ENCODE data around the gene STON1.

The STON1 gene

DNA sequence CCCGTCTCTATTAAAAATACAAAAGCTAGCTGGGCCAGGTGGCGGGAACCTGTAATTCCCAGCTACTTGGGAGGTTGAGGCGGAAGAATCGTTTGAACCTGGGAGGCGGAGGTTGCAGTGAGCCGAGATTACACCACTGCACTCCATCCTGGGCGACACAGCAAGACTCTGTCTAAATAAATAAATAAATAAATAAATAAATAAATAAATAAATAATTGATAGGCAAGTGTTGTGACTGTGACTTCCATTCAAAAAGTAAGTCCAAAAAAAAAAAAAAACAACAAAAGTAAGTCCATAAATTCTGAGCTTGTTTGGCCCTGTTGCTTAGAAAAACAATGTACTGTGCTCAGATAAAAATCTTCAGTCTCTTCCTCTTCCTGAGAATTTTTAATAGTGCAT is 2.2 kb downstream of the STON1 start:
- Histone ChIP-seq H3K4ac (ENCODE audit: low read length) (no peak overlapping the region), H3K9ac (ENCODE audit: low read depth, low read length, poor library complexity) (no peak overlapping the region), H3K27ac (replicated peaks; ENCODE audit: low read length) (no peak overlapping the region), H2BK12ac (ENCODE audit: low read length) (no peak overlapping the region), H3K18ac (ENCODE audit: low read length) (no peak overlapping the region), H3K4me3 (ENCODE audit: low read length in 2 of 2) (no peak overlapping the region), H3K36me3 (replicated peaks in 1 of 2; ENCODE audit: control insufficient read depth in 2 of 2, insufficient read depth in 2 of 2, low read length in 2 of 2) (no peaks in the 10 kb centered on the region), H2AFZ (ENCODE audit: low read length) (no peak overlapping the region), H2AK5ac (ENCODE audit: low read depth, low read length) (no peak overlapping the region), H3K4me2 (ENCODE audit: insufficient read depth, low read length, poor library complexity, severe bottlenecking) (no peak overlapping the region), H4K91ac (ENCODE audit: low read depth, low read length, poor library complexity) (no peak overlapping the region), H2BK5ac (ENCODE audit: low read length) (no peak overlapping the region), H2BK15ac (ENCODE audit: low read length) (no peak overlapping the region), H3K14ac (ENCODE audit: low read length) (no peak overlapping the region), H3K27me3 (ENCODE audit: control insufficient read depth in 3 of 3, insufficient read depth in 3 of 3, low read depth in 1 of 3, low read length in 3 of 3) (no peaks in the 10 kb centered on the region), H3K23ac (ENCODE audit: low read depth, low read length, poor library complexity) (no peak overlapping the region), H3K79me1 (ENCODE audit: low read depth, low read length) (peaks cover 6% of the 10 kb centered on the region), H2BK120ac (ENCODE audit: low read depth, low read length) (no peak overlapping the region), H4K8ac (ENCODE audit: low read depth, low read length) (no peak overlapping the region), H3K4me1 (ENCODE audit: control insufficient read depth in 2 of 2, insufficient read depth in 1 of 2, low read depth in 1 of 2, low read length in 2 of 2) (peaks cover 8 to 10% of the 10 kb centered on the region in 2 donors), H3K9me3 (replicated peaks in 1 of 2; ENCODE audit: control insufficient read depth in 2 of 2, insufficient read depth in 1 of 2, low read depth in 1 of 2, low read length in 2 of 2) (no peaks in the 10 kb centered on the region)
- DNase-seq (ENCODE audit: low spot score), result no peak
- WGBS, 2 donors (ENCODE audit: extremely low coverage in 2 of 2, insufficient read length in 2 of 2, insufficient replicate concordance in 1 of 2), result no CpG with 5 or more reads among the region's 7 CpGs

DNA sequence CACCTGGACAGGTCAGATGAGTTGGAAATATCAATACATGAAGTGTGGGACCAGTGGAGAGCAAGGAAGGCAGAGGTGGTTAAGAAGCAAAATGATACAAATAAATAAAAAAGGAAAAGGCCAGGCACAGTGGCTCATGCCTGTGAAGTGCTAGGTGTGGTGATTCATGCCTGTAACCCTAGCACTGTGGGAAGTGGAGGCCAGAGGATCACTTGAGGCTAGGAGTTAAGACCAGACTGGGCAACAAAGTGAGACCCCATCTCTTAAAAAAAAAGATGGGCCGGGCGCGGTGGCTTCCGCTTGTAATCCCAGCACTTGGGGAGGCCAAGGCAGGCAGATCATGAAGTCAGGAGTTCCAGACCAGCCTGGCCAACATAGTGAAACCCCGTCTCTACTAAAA is 2.9 kb downstream of the STON1 start:
- Histone ChIP-seq H4K91ac (ENCODE audit: low read depth, low read length, poor library complexity) (no peak overlapping the region), H3K79me1 (ENCODE audit: low read depth, low read length) (peaks cover 6% of the 10 kb centered on the region), H3K27me3 (ENCODE audit: control insufficient read depth in 3 of 3, insufficient read depth in 3 of 3, low read depth in 1 of 3, low read length in 3 of 3) (no peaks in the 10 kb centered on the region), H2AFZ (ENCODE audit: low read length) (no peak overlapping the region), H2AK5ac (ENCODE audit: low read depth, low read length) (no peak overlapping the region), H2BK12ac (ENCODE audit: low read length) (no peak overlapping the region), H2BK15ac (ENCODE audit: low read length) (no peak overlapping the region), H3K18ac (ENCODE audit: low read length) (peak overlapping the region; percentile 44), H2BK120ac (ENCODE audit: low read depth, low read length) (no peak overlapping the region), H3K4me3 (ENCODE audit: low read length in 2 of 2) (no peak overlapping the region), H3K14ac (ENCODE audit: low read length) (no peak overlapping the region), H3K9ac (ENCODE audit: low read depth, low read length, poor library complexity) (no peak overlapping the region), H3K4me2 (ENCODE audit: insufficient read depth, low read length, poor library complexity, severe bottlenecking) (no peak overlapping the region), H2BK5ac (ENCODE audit: low read length) (no peak overlapping the region), H3K4me1 (ENCODE audit: control insufficient read depth in 2 of 2, insufficient read depth in 1 of 2, low read depth in 1 of 2, low read length in 2 of 2) (peaks cover 3 to 8% of the 10 kb centered on the region in 2 donors), H3K4ac (ENCODE audit: low read length) (no peak overlapping the region), H3K27ac (replicated peaks; ENCODE audit: low read length) (no peak overlapping the region), H3K23ac (ENCODE audit: low read depth, low read length, poor library complexity) (no peak overlapping the region), H4K8ac (ENCODE audit: low read depth, low read length) (no peak overlapping the region), H3K9me3 (replicated peaks in 1 of 2; ENCODE audit: control insufficient read depth in 2 of 2, insufficient read depth in 1 of 2, low read depth in 1 of 2, low read length in 2 of 2) (no peaks in the 10 kb centered on the region), H3K36me3 (replicated peaks in 1 of 2; ENCODE audit: control insufficient read depth in 2 of 2, insufficient read depth in 2 of 2, low read length in 2 of 2) (no peaks in the 10 kb centered on the region)
- WGBS, 2 donors (ENCODE audit: extremely low coverage in 2 of 2, insufficient read length in 2 of 2, insufficient replicate concordance in 1 of 2), result no CpG with 5 or more reads among the region's 5 CpGs
- no peak for DNase-seq (ENCODE audit: low spot score)

DNA sequence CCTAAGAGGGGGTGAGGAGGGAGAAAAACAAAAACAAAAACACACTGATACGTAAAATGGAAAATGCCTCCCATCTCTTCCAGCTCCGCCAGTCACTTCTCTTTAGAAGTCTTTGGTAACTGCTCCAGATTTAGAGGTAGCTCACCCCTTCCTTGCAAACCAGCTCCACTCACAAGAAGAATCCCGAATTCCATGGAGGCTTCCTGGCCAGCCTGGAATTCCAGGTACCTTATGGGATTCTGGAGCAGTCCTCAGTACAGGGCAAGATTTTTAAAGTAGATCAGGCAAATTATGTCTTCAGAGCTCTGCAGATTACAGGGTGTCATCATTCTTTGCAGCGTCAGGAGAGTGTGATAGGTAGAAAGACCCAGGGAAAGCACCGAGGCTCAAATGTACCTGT is 4.8 kb downstream of the STON1 start:
- Histone ChIP-seq H3K18ac (ENCODE audit: low read length) (no peak overlapping the region), H2BK12ac (ENCODE audit: low read length) (no peak overlapping the region), H2AFZ (ENCODE audit: low read length) (no peak overlapping the region), H3K4me2 (ENCODE audit: insufficient read depth, low read length, poor library complexity, severe bottlenecking) (no peak overlapping the region), H3K27ac (replicated peaks; ENCODE audit: low read length) (no peak overlapping the region), H3K9me3 (replicated peaks in 1 of 2; ENCODE audit: control insufficient read depth in 2 of 2, insufficient read depth in 1 of 2, low read depth in 1 of 2, low read length in 2 of 2) (peaks cover 0 to 3% of the 10 kb centered on the region in 2 donors), H2BK5ac (ENCODE audit: low read length) (no peak overlapping the region), H3K4me1 (ENCODE audit: control insufficient read depth in 2 of 2, insufficient read depth in 1 of 2, low read depth in 1 of 2, low read length in 2 of 2) (peaks cover under 1 to 2% of the 10 kb centered on the region in 2 donors), H2BK120ac (ENCODE audit: low read depth, low read length) (no peak overlapping the region), H3K4me3 (ENCODE audit: low read length in 2 of 2) (no peak overlapping the region), H3K9ac (ENCODE audit: low read depth, low read length, poor library complexity) (no peak overlapping the region), H3K79me1 (ENCODE audit: low read depth, low read length) (peaks cover 6% of the 10 kb centered on the region), H4K8ac (ENCODE audit: low read depth, low read length) (no peak overlapping the region), H4K91ac (ENCODE audit: low read depth, low read length, poor library complexity) (no peak overlapping the region), H2BK15ac (ENCODE audit: low read length) (no peak overlapping the region), H3K4ac (ENCODE audit: low read length) (no peak overlapping the region), H3K27me3 (ENCODE audit: control insufficient read depth in 3 of 3, insufficient read depth in 3 of 3, low read depth in 1 of 3, low read length in 3 of 3) (no peaks in the 10 kb centered on the region), H3K36me3 (replicated peaks in 1 of 2; ENCODE audit: control insufficient read depth in 2 of 2, insufficient read depth in 2 of 2, low read length in 2 of 2) (peaks cover 0 to 4% of the 10 kb centered on the region in 2 donors), H3K23ac (ENCODE audit: low read depth, low read length, poor library complexity) (no peak overlapping the region), H3K14ac (ENCODE audit: low read length) (no peak overlapping the region), H2AK5ac (ENCODE audit: low read depth, low read length) (no peak overlapping the region)
- WGBS, 2 donors (ENCODE audit: extremely low coverage in 2 of 2, insufficient read length in 2 of 2, insufficient replicate concordance in 1 of 2), result no CpG with 5 or more reads among the region's 5 CpGs
- no peak for DNase-seq (ENCODE audit: low spot score)

DNA sequence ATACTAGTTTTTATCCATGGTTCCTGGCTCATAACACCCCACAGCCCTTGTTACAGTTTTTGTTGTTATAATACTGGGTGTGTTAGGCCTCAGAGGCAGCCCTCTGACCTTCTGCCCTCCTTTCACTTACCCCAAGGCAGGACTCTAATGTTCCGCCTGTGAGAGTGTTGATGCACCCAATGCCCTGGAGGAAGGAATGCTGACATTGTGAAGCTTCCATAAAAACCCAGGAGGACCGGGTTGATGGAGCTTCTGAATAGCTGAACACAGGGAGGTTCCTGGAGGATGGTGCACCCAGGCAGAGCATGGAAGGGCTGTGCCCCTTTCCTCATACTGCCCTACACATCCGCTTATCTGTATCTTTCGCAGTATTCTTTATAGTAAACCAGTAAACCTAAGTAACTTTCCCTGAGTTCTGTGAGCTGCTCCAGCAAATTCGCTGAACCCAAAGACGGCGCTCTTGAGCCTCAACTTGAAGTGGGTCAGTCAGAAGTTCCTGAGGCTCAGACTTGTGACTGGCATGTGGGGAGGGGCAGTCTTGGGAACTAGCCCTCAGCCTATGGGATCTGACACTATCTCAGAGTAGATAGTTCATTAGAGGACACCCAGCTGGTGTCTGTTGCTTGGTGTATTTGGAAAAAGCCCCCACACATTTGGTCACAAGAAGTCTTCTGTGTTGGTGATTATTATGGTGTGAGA is 10.4 kb downstream of the STON1 start:
- no peak overlapping the region for H2BK5ac ChIP-seq (ENCODE audit: low read length)
- no CpG with 5 or more reads among the region's 7 CpGs for WGBS, 2 donors (ENCODE audit: extremely low coverage in 2 of 2, insufficient read length in 2 of 2, insufficient replicate concordance in 1 of 2)

More for the DNA sequence above, 10.4 kb downstream of the STON1 start:
- H2BK120ac ChIP-seq (ENCODE audit: low read depth, low read length), result no peak overlapping the region
- no peak overlapping the region for H2BK12ac ChIP-seq (ENCODE audit: low read length)
- H3K18ac ChIP-seq (ENCODE audit: low read length), result no peak overlapping the region
- H3K9ac ChIP-seq (ENCODE audit: low read depth, low read length, poor library complexity), result no peak overlapping the region
- H4K8ac ChIP-seq (ENCODE audit: low read depth, low read length), result no peak overlapping the region
- H3K27me3 ChIP-seq (ENCODE audit: control insufficient read depth in 3 of 3, insufficient read depth in 3 of 3, low read depth in 1 of 3, low read length in 3 of 3), result no peaks in the 10 kb centered on the region
- H2AK5ac ChIP-seq (ENCODE audit: low read depth, low read length), result no peak overlapping the region
- no peak overlapping the region for H3K14ac ChIP-seq (ENCODE audit: low read length)
- no peak overlapping the region for H3K23ac ChIP-seq (ENCODE audit: low read depth, low read length, poor library complexity)
- H3K4me2 ChIP-seq (ENCODE audit: insufficient read depth, low read length, poor library complexity, severe bottlenecking), result no peak overlapping the region
- no peak for DNase-seq (ENCODE audit: low spot score)
- peaks cover 0 to 3% of the 10 kb centered on the region in 2 donors for H3K9me3 ChIP-seq (replicated peaks in 1 of 2; ENCODE audit: control insufficient read depth in 2 of 2, insufficient read depth in 1 of 2, low read depth in 1 of 2, low read length in 2 of 2)
- no peak overlapping the region for H3K4me3 ChIP-seq (ENCODE audit: low read length in 2 of 2)
- H2AFZ ChIP-seq (ENCODE audit: low read length), result no peak overlapping the region
- H3K36me3 ChIP-seq (replicated peaks in 1 of 2; ENCODE audit: control insufficient read depth in 2 of 2, insufficient read depth in 2 of 2, low read length in 2 of 2), result peaks cover 0 to 8% of the 10 kb centered on the region in 2 donors
- no peak overlapping the region for H2BK15ac ChIP-seq (ENCODE audit: low read length)
- H3K4ac ChIP-seq (ENCODE audit: low read length), result no peak overlapping the region
- no peaks in the 10 kb centered on the region for H3K79me1 ChIP-seq (ENCODE audit: low read depth, low read length)
- no peak overlapping the region for H3K27ac ChIP-seq (replicated peaks; ENCODE audit: low read length)
- H3K4me1 ChIP-seq (ENCODE audit: control insufficient read depth in 2 of 2, insufficient read depth in 1 of 2, low read depth in 1 of 2, low read length in 2 of 2), result peaks cover 0 to 2% of the 10 kb centered on the region in 2 donors
- no peak overlapping the region for H4K91ac ChIP-seq (ENCODE audit: low read depth, low read length, poor library complexity)

Data from neuronal stem cell (in vitro differentiated cells).